ENCODE measurements around the gene ZCCHC7.

ZCCHC7 gene

DNA sequence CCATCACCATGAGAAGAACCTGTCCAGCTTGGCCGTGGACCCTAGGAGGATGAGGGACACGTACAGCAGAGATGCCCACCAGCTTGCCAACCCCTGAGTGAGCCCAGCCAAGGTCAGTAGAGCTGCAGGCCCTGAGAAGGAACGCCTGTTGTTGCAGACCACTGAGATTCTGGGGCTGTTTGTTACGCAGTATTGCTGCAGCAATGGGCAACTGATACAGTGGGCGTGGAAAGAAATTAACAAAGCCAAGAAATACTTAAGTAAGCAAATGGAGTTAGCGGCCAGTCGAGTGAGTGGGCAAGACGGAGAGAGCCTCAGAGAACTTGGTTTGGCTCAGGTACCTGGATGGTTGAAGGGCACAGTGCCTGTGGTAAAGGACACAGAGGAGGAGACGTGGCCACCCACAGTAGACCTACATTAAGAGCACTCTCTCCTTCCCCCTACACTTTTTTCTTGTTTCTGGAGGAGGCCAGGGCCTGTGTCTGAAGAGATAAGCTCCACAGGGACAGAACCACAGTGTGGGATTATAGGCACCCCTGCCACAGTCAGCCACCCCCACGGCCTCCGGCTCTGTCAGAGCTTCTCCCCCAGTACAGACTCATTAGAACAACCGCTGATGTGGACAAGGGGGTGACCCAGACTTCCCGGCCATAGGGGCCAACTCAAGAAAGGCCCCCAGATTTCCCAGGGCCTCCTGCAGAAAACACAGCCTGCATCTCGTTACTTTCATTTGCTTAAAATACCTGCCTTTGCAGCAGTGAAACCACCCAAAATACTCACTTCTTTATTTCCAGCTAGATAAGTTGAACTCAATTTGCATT, 262.0 kb downstream of the ZCCHC7 start:
- in situ Hi-C loops (cut with MboI; ENCODE audit: low pct_unique_long_range_greater_than_20kb, low sequenced_read_pairs, unreplicated experiment), result no loop called here
- TF ChIP-seq, protein P1, sequence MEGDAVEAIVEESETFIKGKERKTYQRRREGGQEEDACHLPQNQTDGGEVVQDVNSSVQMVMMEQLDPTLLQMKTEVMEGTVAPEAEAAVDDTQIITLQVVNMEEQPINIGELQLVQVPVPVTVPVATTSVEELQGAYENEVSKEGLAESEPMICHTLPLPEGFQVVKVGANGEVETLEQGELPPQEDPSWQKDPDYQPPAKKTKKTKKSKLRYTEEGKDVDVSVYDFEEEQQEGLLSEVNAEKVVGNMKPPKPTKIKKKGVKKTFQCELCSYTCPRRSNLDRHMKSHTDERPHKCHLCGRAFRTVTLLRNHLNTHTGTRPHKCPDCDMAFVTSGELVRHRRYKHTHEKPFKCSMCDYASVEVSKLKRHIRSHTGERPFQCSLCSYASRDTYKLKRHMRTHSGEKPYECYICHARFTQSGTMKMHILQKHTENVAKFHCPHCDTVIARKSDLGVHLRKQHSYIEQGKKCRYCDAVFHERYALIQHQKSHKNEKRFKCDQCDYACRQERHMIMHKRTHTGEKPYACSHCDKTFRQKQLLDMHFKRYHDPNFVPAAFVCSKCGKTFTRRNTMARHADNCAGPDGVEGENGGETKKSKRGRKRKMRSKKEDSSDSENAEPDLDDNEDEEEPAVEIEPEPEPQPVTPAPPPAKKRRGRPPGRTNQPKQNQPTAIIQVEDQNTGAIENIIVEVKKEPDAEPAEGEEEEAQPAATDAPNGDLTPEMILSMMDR (IDR thresholded peaks at IDR 0.05; ENCODE audit: extremely low read depth, insufficient read depth, missing control alignments), result no peak
- DNase-seq (ENCODE audit: low spot score), result peak; percentile 44

DNA sequence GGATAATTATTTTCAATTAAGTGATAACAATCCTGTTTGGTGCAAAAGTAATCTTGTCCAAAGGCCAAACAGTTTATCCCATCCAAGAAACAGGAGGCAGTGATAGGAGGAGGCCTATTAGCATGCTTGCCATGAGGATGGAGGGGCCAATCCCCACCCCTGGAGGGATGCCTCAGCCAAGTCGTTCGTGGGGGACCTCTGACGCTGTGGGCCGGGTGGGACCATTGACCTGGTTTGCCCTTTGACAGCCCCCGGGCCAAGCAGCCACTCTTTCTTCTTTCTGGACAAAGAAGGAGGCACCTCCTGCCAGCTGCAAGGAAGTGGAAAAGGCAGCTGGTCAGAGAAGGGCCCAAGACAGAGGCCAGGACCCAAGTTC, 262.6 kb downstream of the ZCCHC7 start:
- in situ Hi-C loops (cut with MboI; ENCODE audit: low pct_unique_long_range_greater_than_20kb, low sequenced_read_pairs, unreplicated experiment), result no loop called here

DNA sequence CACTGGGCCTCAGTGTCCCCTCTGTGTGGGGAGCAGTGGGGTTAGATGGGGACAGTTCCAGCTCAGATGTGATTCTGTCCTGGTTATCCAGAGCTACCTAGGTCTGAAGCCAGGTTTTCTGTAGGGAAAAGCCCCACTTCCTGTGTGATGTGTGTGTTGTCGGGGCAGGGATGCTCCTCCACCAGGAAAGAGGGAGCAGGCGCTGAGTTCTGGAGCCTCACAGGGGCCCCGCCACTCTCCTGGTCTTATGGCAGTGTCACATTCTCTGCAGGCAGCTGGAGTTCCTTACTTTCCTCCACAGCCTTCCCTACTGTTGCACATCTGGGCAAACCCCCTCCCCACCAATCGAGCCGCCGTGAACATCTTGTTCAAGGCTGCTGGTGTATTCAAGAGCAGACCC, 263.0 kb downstream of the ZCCHC7 start:
- no peak for DNase-seq (ENCODE audit: low spot score)
- TF ChIP-seq, protein P1 (IDR thresholded peaks at IDR 0.05; ENCODE audit: extremely low read depth, insufficient read depth, missing control alignments), result no peak
- in situ Hi-C loops (cut with MboI; ENCODE audit: low pct_unique_long_range_greater_than_20kb, low sequenced_read_pairs, unreplicated experiment), result no loop called here

More for the DNA sequence above, 262.6 kb downstream of the ZCCHC7 start:
- DNase-seq (ENCODE audit: low spot score), result no peak
- TF ChIP-seq, protein P1 (IDR thresholded peaks at IDR 0.05; ENCODE audit: extremely low read depth, insufficient read depth, missing control alignments), result no peak

DNA sequence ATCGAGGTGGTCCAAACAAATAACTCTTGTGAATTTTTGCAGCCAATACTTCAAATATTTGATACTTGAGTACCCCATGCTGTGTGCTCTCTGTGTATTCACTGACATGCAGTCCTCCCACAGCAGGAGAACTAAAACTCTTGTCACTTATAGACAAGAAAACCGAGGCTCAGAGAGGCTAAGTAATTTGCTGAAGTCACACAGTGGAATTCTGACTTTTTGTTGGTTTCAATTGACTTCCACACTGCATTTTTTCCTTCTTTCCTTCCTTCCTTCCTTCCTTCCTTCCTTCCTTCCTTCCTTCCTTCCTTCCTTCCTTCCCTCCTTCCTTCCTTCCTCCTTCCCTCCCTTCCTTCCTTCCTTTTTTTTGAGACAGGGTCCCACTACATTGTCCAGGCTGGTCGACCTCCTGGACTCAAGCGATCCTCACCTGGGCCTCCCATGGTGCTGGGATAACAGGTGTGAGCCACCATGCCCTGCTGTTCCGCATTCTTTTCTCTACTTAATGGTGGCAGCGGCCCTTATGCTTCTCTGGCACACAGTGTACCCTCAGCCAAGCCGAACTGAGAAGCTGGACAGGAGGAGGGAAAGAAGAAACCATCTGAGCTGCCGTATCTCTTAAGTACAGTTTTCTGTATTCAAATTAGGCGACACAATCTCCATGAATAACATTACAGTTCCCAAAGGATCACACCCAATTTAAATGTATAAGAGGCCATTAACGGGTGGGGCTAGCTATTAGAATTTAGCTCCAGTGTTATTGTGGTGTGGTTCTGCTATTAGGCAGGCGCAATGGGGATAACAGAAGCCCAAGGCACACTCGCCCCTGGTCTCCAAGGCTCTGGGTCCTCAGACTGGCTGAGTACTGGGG, 263.7 kb downstream of the ZCCHC7 start:
- DNase-seq (ENCODE audit: low spot score), result no peak
- in situ Hi-C loops (cut with MboI; ENCODE audit: low pct_unique_long_range_greater_than_20kb, low sequenced_read_pairs, unreplicated experiment), result no loop called here
- TF ChIP-seq, protein P1 (IDR thresholded peaks at IDR 0.05; ENCODE audit: extremely low read depth, insufficient read depth, missing control alignments), result no peak

DNA sequence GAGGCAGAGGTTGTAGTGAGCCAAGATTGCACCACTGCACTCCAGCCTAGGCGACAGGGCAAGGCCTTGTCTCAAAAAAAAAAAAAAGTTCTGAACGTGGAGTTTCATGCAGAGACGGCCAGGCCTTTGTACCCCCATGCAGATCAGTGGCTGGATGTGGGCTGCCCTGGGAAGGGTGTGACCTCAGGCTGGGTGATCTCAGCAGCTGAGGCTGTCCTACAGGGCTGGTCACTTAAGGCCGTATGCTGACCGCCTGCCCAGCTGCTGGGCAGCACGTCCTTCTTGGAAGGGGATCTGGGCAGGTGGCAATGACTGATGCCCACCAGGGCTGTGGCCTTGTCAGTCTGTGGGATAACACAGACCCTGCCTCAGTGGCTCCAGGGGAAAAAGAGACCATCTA, 264.9 kb downstream of the ZCCHC7 start:
- TF ChIP-seq, protein P1 (IDR thresholded peaks at IDR 0.05; ENCODE audit: extremely low read depth, insufficient read depth, missing control alignments), result no peak
- DNase-seq (ENCODE audit: low spot score), result no peak
- in situ Hi-C loops (cut with MboI; ENCODE audit: low pct_unique_long_range_greater_than_20kb, low sequenced_read_pairs, unreplicated experiment), result no loop called here

DNA sequence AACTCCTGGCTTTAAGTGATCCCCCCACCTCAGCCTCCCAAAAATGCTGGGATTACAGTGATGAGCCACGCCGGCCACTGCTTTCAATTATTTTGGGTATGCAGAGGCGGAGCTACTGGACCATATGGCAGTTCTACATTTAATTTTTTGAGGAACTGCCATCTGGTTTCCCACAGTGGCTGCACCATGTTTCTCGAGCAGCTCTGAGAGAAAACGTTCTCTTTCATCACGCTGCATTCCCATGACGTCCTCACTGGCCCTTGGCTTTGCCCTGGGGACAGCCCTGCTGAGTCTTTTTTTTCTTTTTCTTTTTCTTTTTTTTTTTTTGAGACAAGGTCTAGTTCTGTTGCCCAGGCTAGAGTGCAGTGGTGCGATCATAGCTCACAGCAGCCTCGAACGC, 266.6 kb downstream of the ZCCHC7 start:
- no peak for DNase-seq (ENCODE audit: low spot score)
- in situ Hi-C loops (cut with MboI; ENCODE audit: low pct_unique_long_range_greater_than_20kb, low sequenced_read_pairs, unreplicated experiment), result no loop called here
- TF ChIP-seq, protein P1 (IDR thresholded peaks at IDR 0.05; ENCODE audit: extremely low read depth, insufficient read depth, missing control alignments), result no peak
